Skin epidermis (tissue), 12 donors: Measurements from ENCODE around the gene TAC3.
"Not testable (repeated sequence)": the region's sequence is repeated elsewhere in the genome, so short reads cannot be mapped to it uniquely, and the experiment has no call there.

Experiments used
- H3K27ac ChIP-seq, 21 experiments: fragments of 200-600 bp; sonication (generic) in 11 of 21; one replicate each; pipeline ENCODE4 v1.5.0; 2020; ENCODE audit warnings: mild to moderate bottlenecking in 3 of 21, inconsistent platforms in 2 of 21, moderate library complexity in 2 of 21
- H3K4me3 ChIP-seq, 7 experiments: fragments of 200-600 bp; sonication (generic) in 2 of 7; one replicate each; pipeline ENCODE4 v1.5.0; 2020; ENCODE audit warnings: inconsistent platforms in 2 of 7, mild to moderate bottlenecking in 2 of 7, moderate library complexity in 1 of 7

TAC3 gene

GRCh38 chr12:56989861-56990610, 26.3 kb downstream of the TAC3 start:
- Histone ChIP-seq H3K27ac (no peak overlapping the region), H3K4me3 (no peak overlapping the region)

DNA sequence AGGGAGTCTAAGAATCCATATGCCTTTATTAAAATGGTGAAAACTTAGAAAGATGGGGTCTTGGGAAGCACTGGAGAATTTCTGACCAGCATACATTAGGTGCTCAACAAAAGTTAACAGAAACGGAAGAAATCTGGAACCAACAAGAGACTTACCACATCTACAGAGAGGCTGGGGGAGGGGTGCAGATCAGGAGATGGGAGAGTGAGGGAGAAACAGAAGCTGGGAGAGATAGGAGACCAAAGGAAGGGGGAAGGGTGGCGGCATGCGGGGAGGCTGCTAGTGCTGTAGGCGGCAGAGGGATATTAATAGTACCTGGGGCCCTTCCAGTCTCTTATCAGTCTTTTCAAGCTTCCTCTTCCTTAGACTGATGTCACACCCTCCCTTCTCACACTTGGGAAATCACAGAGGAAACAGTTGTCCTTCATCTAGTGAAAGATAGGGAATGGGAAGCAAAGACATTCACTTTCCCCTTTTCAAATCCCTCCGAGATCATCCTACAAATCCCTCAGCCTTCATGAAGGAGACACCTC, 28.1 kb downstream of the TAC3 start:
- Histone ChIP-seq H3K4me3 (no peak overlapping the region), H3K27ac (no peak overlapping the region)

- H3K27ac ChIP-seq: peak overlapping the region in 1 of 21 experiments; percentile 29
Observed at GRCh38 chr12:56987551-56988053, 28.7 kb downstream of the TAC3 start.

DNA sequence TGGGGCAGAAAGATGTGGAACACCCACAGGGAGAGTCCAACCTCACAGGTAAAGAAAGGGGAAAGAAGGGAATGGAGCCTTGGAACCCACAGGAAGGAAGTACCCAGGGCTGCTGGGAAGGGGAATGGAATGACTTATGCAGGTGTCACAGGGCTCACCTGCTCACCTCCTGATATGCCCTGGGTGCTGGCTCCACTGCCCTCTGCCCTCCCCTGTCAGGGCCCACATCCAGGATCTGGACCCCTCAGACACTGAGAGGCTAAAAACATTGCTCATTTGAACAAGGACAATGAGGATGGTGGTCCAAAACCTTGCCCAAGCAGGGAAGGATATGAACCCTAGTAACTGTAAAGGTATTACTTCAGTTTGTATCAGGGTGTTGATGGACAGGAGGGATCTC, 29.3 kb downstream of the TAC3 start:
- Histone ChIP-seq H3K4me3 (no peak overlapping the region), H3K27ac (peak overlapping the region in 2 of 21 experiments; percentile 17 to 29)

More at GRCh38 chr12:56987551-56988053, 28.7 kb downstream of the TAC3 start:
- H3K4me3 ChIP-seq: no peak overlapping the region

- H3K27ac ChIP-seq: peak overlapping the region in 6 of 21 experiments; percentile 1 to 62 (median 42)
Observed at GRCh38 chr12:56985714-56986113, 30.6 kb downstream of the TAC3 start.

GRCh38 chr12:56983386-56983785, 32.9 kb downstream of the TAC3 start:
- no peak overlapping the region for H3K27ac ChIP-seq
- H3K4me3 ChIP-seq: no peak overlapping the region

More at GRCh38 chr12:56985714-56986113, 30.6 kb downstream of the TAC3 start:
- not testable (repeated sequence) for H3K4me3 ChIP-seq

- H3K27ac ChIP-seq, H3K4me3 ChIP-seq: not testable (repeated sequence)
Observed at GRCh38 chr12:56982578-56983236, 33.6 kb downstream of the TAC3 start.

DNA sequence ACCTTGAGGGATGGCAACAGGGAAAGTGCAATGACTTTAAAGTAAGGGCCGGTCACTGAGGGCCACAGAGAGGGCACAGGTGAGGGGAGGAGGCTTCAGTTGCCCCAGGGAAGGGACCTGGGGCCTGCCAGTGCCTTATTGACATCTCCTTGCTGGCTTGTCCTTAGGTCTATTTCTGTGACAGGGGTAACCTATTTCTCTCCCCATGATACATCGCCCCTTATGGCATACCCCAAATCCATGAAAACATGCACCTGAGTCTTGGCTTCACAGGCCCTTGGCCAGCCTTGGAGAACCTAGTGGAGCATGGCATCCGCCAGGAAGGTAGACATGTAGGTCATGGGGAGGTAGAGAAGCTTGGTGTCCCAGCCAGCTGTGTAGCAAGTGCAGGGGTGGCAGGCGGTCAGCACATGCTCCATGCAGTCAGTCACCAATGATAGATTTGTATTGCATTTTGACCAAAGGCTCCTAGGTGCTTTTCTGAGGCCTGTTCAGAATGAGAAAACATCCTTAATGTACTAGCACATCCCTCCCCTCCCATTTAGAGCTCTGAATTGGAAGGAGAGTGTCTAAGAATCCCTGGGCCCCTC, 35.3 kb downstream of the TAC3 start:
- peak overlapping the region in 2 of 21 experiments; percentile 18 to 30 for H3K27ac ChIP-seq
- H3K4me3 ChIP-seq: no peak overlapping the region

- no peak overlapping the region for H3K4me3 ChIP-seq
- peak overlapping the region in 1 of 21 experiments; percentile 18 for H3K27ac ChIP-seq
Observed at GRCh38 chr12:56980268-56980667, 36.1 kb downstream of the TAC3 start.

- H3K27ac ChIP-seq: no peak overlapping the region
- H3K4me3 ChIP-seq: no peak overlapping the region
Observed at GRCh38 chr12:56979628-56980027, 36.7 kb downstream of the TAC3 start.

GRCh38 chr12:56978397-56979138, 37.8 kb downstream of the TAC3 start:
- Histone ChIP-seq H3K27ac (no peak overlapping the region), H3K4me3 (no peak overlapping the region)

- not testable (repeated sequence) for H3K4me3 ChIP-seq, H3K27ac ChIP-seq
Observed at GRCh38 chr12:56977361-56977760, 39.0 kb downstream of the TAC3 start.

GRCh38 chr12:56974224-56974623, 42.1 kb downstream of the TAC3 start:
- not testable (repeated sequence) for H3K27ac ChIP-seq, H3K4me3 ChIP-seq

GRCh38 chr12:56968910-56969309, 47.4 kb downstream of the TAC3 start:
- H3K4me3 ChIP-seq, H3K27ac ChIP-seq: not testable (repeated sequence)

DNA sequence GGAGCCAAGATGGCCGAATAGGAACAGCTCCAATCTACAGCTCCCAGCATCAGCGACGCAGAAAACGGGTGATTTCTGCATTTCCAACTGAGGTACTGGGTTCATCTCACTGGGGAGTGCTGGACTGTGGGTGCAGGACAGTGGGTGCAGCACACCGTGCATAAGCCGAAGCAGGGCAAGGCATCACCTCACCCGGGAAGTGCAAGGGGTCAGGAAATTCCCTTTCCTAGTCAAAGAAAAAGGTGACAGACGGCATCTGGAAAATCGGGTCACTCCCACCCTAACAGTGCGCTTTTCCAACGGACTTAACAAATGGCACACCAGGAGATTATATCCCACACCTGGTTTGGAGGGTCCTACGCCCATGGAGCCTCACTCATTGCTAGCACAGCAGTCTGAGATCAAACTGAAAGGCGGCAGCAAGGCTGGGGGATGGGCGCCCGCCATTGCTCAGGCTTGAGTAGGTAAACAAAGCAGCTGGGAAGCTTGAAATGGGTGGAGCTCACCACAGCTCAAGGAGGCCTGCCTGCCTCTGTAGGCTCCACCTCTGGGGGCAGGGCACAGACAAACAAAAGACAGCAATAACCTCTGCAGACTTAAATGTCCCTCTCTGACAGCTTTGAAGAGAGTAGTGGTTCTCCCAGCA, 50.2 kb downstream of the TAC3 start:
- H3K4me3 ChIP-seq, H3K27ac ChIP-seq: not testable (repeated sequence)

- not testable (repeated sequence) for H3K27ac ChIP-seq, H3K4me3 ChIP-seq
Observed at GRCh38 chr12:56965124-56965523, 51.2 kb downstream of the TAC3 start.

DNA sequence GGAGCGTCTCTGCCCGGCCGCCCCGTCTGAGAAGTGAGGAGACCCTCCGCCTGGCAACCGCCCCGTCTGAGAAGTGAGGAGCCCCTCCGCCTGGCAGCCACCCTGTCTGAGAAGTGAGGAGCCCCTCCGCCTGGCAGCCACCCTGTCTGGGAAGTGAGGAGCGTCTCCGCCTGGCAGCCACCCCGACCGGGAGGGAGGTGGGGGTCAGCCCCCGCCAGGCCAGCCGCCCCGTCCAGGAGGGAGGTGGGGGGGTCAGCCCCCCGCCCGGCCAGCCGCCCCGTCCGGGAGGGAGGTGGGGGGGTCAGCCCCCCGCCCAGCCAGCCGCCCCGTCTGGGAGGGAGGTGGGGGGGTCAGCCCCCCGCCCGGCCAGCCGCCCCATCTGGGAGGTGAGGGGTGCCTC, 52.8 kb downstream of the TAC3 start:
- H3K27ac ChIP-seq: not testable (repeated sequence)

DNA sequence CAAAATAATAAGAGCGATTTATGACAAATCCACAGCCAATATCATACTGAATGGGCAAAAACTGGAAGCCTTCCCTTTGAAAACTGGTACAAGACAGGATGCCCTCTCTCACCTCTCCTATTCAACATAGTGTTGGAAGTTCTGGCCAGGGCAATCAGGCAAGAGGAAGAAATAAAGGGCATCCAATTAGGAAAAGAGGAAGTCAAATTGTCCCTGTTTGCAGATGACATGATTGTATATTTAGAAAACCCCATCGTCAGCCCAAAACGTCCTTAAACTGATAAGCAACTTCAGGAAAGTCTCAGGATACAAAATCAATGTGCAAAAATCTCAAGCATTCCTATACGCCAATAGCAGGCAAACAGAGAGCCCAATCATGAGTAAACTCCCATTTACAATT, 54.1 kb downstream of the TAC3 start:
- not testable (repeated sequence) for H3K27ac ChIP-seq, H3K4me3 ChIP-seq

More for the DNA sequence above, 52.8 kb downstream of the TAC3 start:
- H3K4me3 ChIP-seq: not testable (repeated sequence)
